GM18868 (cell line): ENCODE measurements around the gene FUNDC2.

Source experiments
- ATAC-seq: cut with Tn5 transposase; IDR thresholded peaks from one replicate; pipeline ENCODE4 v1.9.1; 2021; ENCODE audit warnings: mild to moderate bottlenecking, moderate library complexity; ENCODE audit not compliant: unreplicated experiment

The FUNDC2 gene

DNA sequence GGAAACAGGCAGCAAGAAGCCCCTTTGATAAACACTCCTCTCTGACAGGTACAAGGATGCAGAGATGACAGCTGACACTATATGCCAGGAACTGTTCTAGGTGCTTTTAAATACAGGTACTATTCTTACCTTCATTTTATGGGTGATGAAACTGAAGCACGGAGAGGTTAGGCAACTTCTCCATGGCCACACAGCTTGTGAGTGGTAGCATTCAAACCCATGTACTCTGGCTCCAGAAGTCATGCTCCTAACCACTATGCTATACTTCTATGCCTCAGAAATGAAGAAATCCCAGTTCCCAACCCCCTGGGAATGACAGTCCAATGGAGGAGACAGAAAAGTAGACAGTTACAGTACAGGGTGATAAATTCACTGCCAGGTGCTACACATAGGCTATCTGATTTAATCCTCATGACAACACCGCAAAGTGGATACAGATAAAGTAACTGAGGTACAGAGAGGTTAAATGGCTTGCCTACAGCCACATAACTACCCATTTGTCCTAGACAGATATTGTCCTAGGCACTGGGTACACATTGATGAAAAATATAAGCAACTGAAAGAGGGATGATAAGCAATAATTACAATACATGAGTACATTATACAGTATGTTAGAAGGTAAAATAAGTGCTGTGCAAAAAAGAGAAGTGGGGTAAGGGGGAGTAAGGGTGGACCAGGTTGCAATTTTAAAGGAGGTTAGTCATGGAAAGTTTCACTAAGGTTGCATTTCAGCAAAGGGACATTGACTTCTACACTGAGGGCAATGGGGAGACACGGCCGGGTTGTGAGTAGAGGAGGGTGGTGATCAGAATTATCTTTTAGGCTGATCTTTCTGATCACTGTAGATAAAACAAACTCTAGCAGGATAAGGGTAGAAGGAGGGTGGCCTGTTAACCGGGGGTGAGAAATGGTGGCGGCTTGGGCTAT lies 2.5 kb upstream of the FUNDC2 start:
- no peak for ATAC-seq

DNA sequence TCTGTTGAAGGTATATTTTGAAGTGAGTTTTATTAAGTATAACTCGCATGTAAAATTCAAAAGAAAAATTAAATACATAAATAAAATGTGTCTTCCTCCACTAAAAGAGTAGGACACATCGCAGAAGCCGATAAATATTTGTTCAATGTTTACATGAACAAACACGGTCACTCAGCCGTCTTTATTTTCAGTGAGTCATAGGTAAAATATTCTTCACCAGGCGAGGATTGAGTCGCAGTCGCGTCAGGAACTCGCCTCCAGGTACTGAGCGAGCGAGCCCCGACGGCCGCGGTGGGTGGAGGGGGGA lies 271 bp upstream of the FUNDC2 start:
- ATAC-seq, result no peak

DNA sequence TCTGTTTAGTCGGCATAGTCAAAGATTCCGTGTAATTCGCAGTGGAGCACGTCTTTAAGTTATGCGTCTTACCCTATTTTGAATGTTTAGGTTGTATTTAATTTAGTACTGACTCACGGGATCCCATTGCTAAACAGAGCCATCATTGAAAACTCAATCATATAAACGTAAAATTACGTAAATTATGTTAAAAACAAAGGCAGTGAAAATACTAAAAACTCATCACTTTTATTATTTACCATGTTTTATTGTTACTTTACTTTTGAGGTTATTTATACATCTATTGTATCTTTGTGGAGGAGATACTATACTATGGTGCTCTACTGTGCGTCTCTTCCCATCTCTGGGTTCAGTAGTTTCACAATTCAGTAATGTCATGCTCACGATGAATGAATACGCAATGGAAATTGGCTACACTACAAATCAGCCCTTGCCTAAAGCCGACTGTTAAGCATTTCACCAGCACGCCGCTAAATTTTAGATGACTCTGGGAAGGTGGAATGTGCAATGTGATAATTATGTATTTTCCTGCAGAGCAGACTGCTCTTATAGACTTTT lies 944 bp downstream of the FUNDC2 start:
- no peak for ATAC-seq

DNA sequence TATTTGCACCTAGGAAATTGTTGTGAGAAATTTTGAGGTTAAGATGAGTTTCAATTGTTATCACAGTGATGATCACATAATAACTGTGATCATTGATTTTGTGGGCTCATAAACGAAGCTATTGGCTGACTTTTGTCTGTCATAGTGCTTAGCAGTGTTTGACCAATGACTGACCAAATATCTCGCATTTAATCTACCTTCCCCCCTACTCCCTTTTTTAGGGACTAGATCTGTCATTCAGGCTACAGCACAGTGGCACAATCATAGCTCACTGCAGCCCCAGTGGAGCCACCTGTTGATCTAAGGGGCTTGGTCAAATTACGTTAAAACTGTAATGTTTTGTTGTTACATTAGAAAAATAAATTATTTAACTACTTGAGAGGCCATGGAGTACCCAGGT lies 1.5 kb downstream of the FUNDC2 start:
- no peak for ATAC-seq

- ATAC-seq, result no peak
These were observed 2.2 kb downstream of the FUNDC2 start for GRCh38 chrX:155028877-155029291.

GRCh38 chrX:155031657-155032056 lies 5.0 kb downstream of the FUNDC2 start:
- ATAC-seq, result no peak

DNA sequence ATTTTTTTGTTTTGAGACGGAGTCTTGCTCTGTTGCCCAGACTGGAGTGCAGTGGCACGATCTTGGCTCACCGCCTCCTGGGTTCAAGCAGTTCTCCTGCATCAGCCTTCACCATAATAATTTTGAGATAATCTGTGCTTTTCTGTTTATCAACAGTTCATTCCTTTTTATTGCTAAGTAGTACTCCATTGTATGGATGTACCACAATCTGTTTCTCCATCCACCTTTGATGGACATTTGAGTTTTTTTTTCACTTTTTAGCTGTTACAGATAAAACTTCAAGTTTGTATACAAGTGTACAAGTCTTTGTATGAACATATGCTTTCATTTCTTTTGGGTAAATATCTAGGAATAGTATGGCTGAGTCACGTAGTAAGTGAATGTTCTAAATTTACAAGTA lies 9.0 kb downstream of the FUNDC2 start:
- no peak for ATAC-seq

DNA sequence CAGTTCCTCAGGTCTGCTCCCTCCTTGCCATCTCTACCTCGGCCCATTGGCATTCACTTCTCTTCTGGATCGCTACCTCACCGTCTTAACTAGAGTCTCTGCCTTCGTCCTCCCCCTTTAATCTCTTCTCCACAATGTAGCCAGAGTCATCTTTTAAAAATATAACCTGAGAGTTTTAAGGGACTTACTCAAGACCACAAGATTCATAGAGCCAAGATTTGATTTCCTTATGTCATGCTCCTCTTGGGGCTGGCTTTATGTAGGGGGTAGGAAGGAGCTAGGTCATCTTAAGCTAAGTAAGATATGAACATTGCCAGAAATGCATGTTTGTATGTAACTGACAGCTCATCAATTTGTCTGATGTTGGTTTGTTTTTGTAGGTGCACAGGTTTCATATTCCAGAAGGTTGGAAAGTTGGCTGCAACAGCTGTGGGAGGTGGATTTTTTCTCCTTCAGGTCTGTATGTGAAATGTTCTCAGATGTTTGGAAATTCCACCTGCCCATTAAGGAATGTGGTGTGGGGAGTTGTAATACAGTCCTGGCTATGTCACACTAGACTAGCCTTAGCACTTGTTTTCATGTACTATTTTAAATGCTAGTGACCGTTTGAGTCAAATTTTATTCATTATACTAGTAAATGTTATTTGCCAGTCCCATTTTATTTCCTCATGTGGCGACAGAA lies 19.6 kb downstream of the FUNDC2 start:
- ATAC-seq, result no peak

GRCh38 chrX:155046811-155047528 lies 20.3 kb downstream of the FUNDC2 start:
- ATAC-seq, result no peak

DNA sequence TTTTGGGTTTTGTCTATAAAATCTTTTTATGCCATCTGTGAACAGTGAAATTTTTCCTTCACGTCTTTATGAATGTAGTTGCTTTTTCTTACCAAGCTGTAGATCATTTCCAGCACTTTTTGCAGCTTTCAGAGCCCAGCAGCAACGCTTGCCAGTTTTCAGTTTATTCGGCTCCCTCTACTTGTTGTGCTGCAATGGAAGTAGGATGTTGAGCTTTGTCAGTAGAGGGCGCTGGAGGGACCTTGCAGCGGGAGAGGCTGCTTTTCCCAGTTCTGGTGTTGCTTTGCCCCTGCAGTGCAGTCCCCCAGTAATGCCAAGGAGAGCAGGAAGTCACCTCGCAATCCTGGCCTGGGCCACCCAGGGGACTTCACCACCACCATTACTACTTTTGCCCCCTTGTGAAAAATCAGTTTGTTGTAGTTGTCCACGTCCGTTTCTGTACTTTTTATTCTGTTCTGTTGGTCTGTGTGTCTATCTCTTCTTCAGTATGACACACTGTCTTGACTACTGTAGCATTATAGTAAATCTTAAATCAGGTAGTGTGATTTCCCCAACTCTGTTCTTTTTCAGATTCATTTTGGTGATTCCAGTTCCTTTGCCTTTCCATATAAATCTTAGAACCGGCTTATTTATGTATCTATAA lies 22.5 kb downstream of the FUNDC2 start:
- ATAC-seq, result no peak

- ATAC-seq, result no peak
These were observed 26.3 kb downstream of the FUNDC2 start for GRCh38 chrX:155052738-155053498.

GRCh38 chrX:155053656-155054055 lies 27.0 kb downstream of the FUNDC2 start:
- ATAC-seq, result no peak

GRCh38 chrX:155054255-155054654 lies 27.6 kb downstream of the FUNDC2 start:
- no peak for ATAC-seq

DNA sequence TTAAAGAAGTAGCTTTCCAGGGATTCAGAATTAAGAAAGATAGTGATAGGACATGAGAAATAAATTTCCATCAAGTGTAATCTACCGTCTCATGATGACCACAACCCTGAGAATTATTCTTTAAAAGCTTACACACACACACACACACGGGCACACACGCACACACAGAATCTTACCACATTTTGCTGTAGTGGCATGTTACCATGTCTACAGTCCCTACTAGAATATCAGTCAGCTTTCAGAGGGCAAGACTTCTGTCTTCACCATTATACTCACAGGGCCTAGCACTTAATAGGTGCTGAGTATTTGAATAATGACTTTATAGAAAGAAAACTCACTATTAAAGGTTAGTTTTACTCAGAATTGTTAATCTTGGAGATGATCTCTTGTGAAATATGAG lies 28.9 kb downstream of the FUNDC2 start:
- no peak for ATAC-seq

DNA sequence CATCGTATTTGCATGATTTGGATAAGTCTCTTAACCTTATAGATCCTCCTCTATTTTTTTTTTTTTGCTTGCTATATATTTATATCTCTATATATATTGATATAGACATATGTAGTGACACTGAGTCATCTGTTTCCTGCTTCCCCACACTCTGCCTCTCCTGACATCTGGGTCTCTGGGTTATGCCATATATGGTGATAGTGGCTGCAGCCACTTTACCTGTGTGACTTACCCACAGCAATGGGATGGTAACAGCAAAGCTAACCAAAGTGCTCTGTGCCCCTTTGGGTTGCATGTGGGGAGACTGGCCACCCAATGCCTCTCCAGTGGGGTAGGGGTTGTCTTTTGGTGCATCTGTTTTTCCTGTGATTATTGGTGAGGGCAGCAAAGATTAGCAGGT lies 29.8 kb downstream of the FUNDC2 start:
- no peak for ATAC-seq

DNA sequence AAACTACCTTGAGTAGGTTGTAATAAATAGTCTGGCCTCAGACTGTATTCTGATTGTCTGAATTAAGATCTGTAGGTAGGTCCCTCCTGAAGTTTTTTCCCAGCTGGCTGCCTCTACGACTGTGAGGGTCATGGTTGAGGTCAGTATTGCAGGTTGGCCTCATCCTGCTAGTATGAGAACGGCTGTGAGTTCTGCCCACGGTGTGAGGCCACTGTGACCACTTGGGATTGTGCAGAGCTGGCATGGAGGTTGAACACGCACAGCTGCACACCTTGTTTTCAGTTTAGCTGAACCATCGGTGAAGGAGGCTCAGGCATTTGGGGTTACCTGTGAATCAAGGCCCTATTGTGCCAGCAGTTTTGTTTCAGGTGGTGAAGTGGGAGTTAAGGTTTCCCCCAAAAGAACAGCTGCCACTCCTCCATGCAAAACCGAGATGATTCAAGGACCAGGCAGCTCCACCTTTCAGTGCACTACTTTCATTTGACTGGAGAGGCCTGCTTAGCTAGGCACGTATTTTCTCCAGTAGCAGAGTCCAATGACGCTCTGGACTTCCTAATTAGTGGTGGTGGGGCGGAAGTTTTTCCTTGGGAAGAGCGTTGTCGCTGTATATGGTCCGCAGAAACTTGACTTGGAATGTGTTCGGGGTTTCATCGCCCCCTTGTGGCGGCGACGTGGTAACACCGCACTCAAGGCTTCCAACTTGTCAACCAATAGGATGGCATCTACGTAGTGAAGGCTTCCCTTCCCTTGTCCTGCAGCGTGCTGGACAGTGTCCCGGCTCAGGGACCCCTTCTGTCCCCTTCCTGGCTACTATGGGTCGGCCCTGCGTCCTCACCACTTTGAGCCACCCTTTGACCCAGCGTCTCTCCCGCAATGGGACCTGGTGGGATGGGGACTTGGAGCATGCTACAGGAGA lies 30.5 kb downstream of the FUNDC2 start:
- ATAC-seq, result peak; percentile 47

DNA sequence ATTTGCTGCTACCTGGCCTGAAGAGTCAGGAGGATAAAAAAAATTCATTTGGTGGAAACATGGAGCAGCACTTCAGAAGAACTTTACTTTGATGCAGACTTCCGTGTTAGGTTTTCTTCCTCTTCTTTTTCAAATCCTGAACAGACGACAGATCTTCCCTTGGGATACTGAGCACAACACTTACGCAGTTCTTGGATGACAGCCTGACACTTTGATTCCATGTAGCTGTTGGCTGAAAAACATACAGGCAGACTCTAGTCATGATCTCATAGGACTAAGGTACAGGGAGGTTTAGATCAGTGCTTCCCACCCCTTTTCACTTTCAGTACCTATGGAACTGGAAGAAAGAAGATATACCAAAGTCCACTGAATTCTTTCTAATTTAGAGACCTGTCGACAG lies 35.1 kb downstream of the FUNDC2 start:
- no peak for ATAC-seq

GRCh38 chrX:155065035-155065734 lies 38.5 kb downstream of the FUNDC2 start:
- ATAC-seq, result no peak

DNA sequence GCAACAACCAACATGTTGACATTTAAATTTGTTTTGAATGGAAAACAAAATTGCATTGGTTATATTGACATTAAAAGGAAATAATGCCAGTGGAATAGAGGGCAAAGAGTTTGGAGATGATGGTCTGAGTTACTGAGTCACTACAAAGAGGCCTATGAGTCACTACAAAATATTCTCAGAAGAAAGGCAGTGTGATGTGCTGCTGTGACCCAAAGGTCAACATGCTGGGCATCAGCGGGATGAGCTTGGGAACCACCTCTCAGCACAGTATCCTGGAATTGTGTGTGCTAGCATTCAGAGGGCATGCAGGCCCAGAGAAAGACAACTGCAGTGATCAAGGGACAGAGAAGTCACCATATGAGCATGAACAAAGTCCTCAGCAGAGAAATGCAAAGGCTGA lies 41.5 kb downstream of the FUNDC2 start:
- no peak for ATAC-seq
